H1 (cell line): Measurements from ENCODE around the gene TLK2. TPM values are rescaled to one million over a fixed set of nuclear protein-coding genes. Genes with fewer than 3 reads are reported as not detected.
A peak's percentile ranks its signal among the peaks of the same experiment; 100 is the strongest.

Experiments used
- CTCF ChIA-PET: fragments of 300-600 bp; sonication (Branson Sonifier 250); formaldehyde crosslinking; loops from one replicate; lab custom pipeline; 2021; ENCODE audit not compliant: partially characterized antibody; lab: Charles Lee
- POLR2A ChIA-PET: fragments of 300-600 bp; sonication (Branson Sonifier 250); formaldehyde crosslinking; loops from one replicate; lab custom pipeline; 2021; ENCODE audit warnings: inconsistent platforms; ENCODE audit not compliant: partially characterized antibody; lab: Charles Lee
- DNase-seq, 2 experiments: peaks; one replicate each; pipeline versions ENCODE4 v3.0.0 to v3.0.0-alpha.2; 2010 to 2022; ENCODE audit warnings: low spot score in 2 of 2, low read depth in 1 of 2, mixed read lengths in 1 of 2
- FAIRE-seq: peaks from 2 replicates; lab custom pipeline; 2011; peaks lifted over from hg19 to GRCh38; lab: Jason Lieb, UNC
- H2AFZ ChIP-seq: 2 replicates; pipeline ENCODE4 v1.8.1; 2012; ENCODE audit warnings: low read length, inconsistent platforms
- H2AK5ac ChIP-seq: 2 replicates; pipeline ENCODE4 v1.6.1; 2013; ENCODE audit warnings: low read depth, low read length
- H2BK120ac ChIP-seq: replicated peaks from 2 replicates; pipeline ENCODE3; 2013; ENCODE audit warnings: low read depth, low read length, inconsistent platforms
- H2BK12ac ChIP-seq: 2 replicates; pipeline ENCODE4 v1.6.1; 2013; ENCODE audit warnings: low read depth, low read length
- H2BK15ac ChIP-seq: 2 replicates; pipeline ENCODE4 v1.6.1; 2013; ENCODE audit warnings: low read length
- H2BK20ac ChIP-seq: 2 replicates; pipeline ENCODE4 v1.6.1; 2013; ENCODE audit warnings: low read length
- H2BK5ac ChIP-seq: 2 replicates; pipeline ENCODE4 v1.6.1; 2013; ENCODE audit warnings: low read depth, low read length
- H3K14ac ChIP-seq: 2 replicates; pipeline ENCODE4 v1.6.1; 2013; ENCODE audit warnings: inconsistent platforms; ENCODE audit not compliant: insufficient read length
- H3K18ac ChIP-seq: 2 replicates; pipeline ENCODE4 v1.6.1; 2013; ENCODE audit warnings: low read length; ENCODE audit errors: extremely low read depth
- H3K23ac ChIP-seq: 2 replicates; pipeline ENCODE4 v1.6.1; 2013; ENCODE audit warnings: inconsistent platforms; ENCODE audit not compliant: insufficient read length
- H3K23me2 ChIP-seq: 2 replicates; pipeline ENCODE4 v1.6.1; 2013; ENCODE audit warnings: low read depth, low read length
- H3K27ac ChIP-seq: 2 replicates; pipeline ENCODE4 v1.6.1; 2011; ENCODE audit warnings: low read depth, low read length, inconsistent platforms
- H3K27me3 ChIP-seq, 4 experiments: replicated peaks in 1 of 4; 1 replicate in 1 of 4; 2 replicates in 3 of 4; pipeline versions ENCODE4 v1.6.1 to v1.8.1; 2011 to 2013; ENCODE audit warnings: low read length in 3 of 4, mild to moderate bottlenecking in 3 of 4, inconsistent platforms in 2 of 4, mixed read lengths in 2 of 4, moderate library complexity in 1 of 4; ENCODE audit not compliant: control insufficient read depth in 3 of 4, insufficient read depth in 3 of 4; ENCODE audit errors: extremely low read depth in 1 of 4
- H3K36me3 ChIP-seq, 4 experiments: 2 replicates each; pipeline versions ENCODE4 v1.6.1 to v1.8.1; 2011 to 2013; ENCODE audit warnings: mild to moderate bottlenecking in 4 of 4, low read length in 3 of 4, moderate library complexity in 2 of 4, control low read depth in 1 of 4, inconsistent platforms in 1 of 4; ENCODE audit not compliant: insufficient read depth in 4 of 4, control insufficient read depth in 2 of 4
- H3K4ac ChIP-seq: replicated peaks from 2 replicates; pipeline ENCODE3; 2013; ENCODE audit warnings: low read length, low read depth, mixed read lengths, inconsistent platforms; ENCODE audit not compliant: insufficient read length
- H3K4me1 ChIP-seq, 4 experiments: replicated peaks in 1 of 4; 1 replicate in 1 of 4; 2 replicates in 3 of 4; pipeline versions ENCODE4 v1.6.1 to v1.8.1; 2011 to 2013; ENCODE audit warnings: low read length in 3 of 4, inconsistent platforms in 2 of 4, mixed read lengths in 1 of 4; ENCODE audit not compliant: insufficient read depth in 4 of 4, control insufficient read depth in 3 of 4
- H3K4me2 ChIP-seq, 2 experiments: 2 replicates each; pipeline versions ENCODE4 v1.6.1 to v1.8.1; 2011 to 2013; ENCODE audit warnings: low read depth in 2 of 2, low read length in 2 of 2, control low read depth in 1 of 2, inconsistent platforms in 1 of 2, mild to moderate bottlenecking in 1 of 2; ENCODE audit not compliant: insufficient read depth in 1 of 2
- H3K4me3 ChIP-seq, 4 experiments: fragments of 200-600, 300-600 bp in 1 of 4; sonication (generic), shearing (Covaris generic), sonication (Bioruptor Twin) in 1 of 4; 2 replicates each; pipeline versions ENCODE4 v1.5.1 to v1.8.1; 2011 to 2016; ENCODE audit warnings: low read length in 4 of 4, low read depth in 3 of 4, control low read depth in 2 of 4, inconsistent platforms in 2 of 4, mild to moderate bottlenecking in 2 of 4, mixed read lengths in 1 of 4, moderate library complexity in 1 of 4; ENCODE audit not compliant: insufficient read depth in 2 of 4; ENCODE audit errors: extremely low read depth in 1 of 4
- H3K56ac ChIP-seq: replicated peaks from 2 replicates; pipeline ENCODE3; 2013; ENCODE audit warnings: low read depth, mild to moderate bottlenecking, mixed read lengths, low read length, inconsistent platforms; ENCODE audit not compliant: insufficient read length
- H3K79me1 ChIP-seq: 2 replicates; pipeline ENCODE4 v1.6.1; 2013; ENCODE audit warnings: low read depth, low read length, control low read depth
- H3K79me2 ChIP-seq, 2 experiments: 2 replicates each; pipeline versions ENCODE4 v1.6.1 to v1.8.1; 2012 to 2013; ENCODE audit warnings: low read length in 2 of 2, mild to moderate bottlenecking in 2 of 2, inconsistent platforms in 1 of 2; ENCODE audit not compliant: insufficient read depth in 2 of 2, control insufficient read depth in 1 of 2
- H3K9ac ChIP-seq, 4 experiments: replicated peaks in 1 of 4; 1 replicate in 1 of 4; 2 replicates in 3 of 4; pipeline versions ENCODE4 v1.6.1 to v1.8.1; 2011 to 2013; ENCODE audit warnings: low read depth in 3 of 4, low read length in 3 of 4, control low read depth in 2 of 4, mild to moderate bottlenecking in 2 of 4, moderate library complexity in 2 of 4, inconsistent platforms in 1 of 4; ENCODE audit errors: extremely low read depth in 1 of 4
- H3K9me3 ChIP-seq, 2 experiments: 2 replicates each; pipeline versions ENCODE4 v1.6.1 to v1.8.1; 2012 to 2013; ENCODE audit warnings: mild to moderate bottlenecking in 2 of 2, moderate library complexity in 2 of 2, control low read depth in 1 of 2, inconsistent platforms in 1 of 2, low read depth in 1 of 2, low read length in 1 of 2, mixed read lengths in 1 of 2; ENCODE audit not compliant: insufficient read depth in 2 of 2
- H4K20me1 ChIP-seq, 2 experiments: replicated peaks in 1 of 2; 2 replicates each; pipeline versions ENCODE3 to v1.8.1; 2011 to 2013; ENCODE audit warnings: inconsistent platforms in 2 of 2, low read length in 2 of 2, mild to moderate bottlenecking in 1 of 2; ENCODE audit not compliant: insufficient read depth in 2 of 2, control insufficient read depth in 1 of 2
- H4K5ac ChIP-seq: 2 replicates; pipeline ENCODE4 v1.6.1; 2013; ENCODE audit warnings: low read length, low read depth, mixed read lengths, inconsistent platforms; ENCODE audit not compliant: insufficient read length
- H4K8ac ChIP-seq: 2 replicates; pipeline ENCODE4 v1.8.0; 2013; ENCODE audit warnings: mild to moderate bottlenecking, moderate library complexity, low read length, inconsistent platforms; ENCODE audit not compliant: insufficient read depth; ENCODE audit errors: extremely low read depth
- H4K91ac ChIP-seq: replicated peaks from 2 replicates; pipeline ENCODE3; 2013; ENCODE audit warnings: low read length, mixed read lengths, inconsistent platforms; ENCODE audit not compliant: insufficient read length
- CHD1 ChIP-seq: IDR thresholded peaks from 2 replicates; pipeline ENCODE4 v1.6.1; 2012; ENCODE audit warnings: low read depth, low read length, improper control_type of control experiment
- HDAC2 ChIP-seq, 2 experiments: fragments of 300-600 bp in 1 of 2; sonication (generic) in 1 of 2; IDR thresholded peaks; 2 replicates each; pipeline ENCODE4 v1.6.1; 2011 to 2012; ENCODE audit warnings: low read depth in 2 of 2, low read length in 2 of 2, mild to moderate bottlenecking in 2 of 2, moderate library complexity in 2 of 2, borderline replicate concordance in 1 of 2, inconsistent platforms in 1 of 2
- KDM1A ChIP-seq: fragments of 200-600, 300-600 bp; sonication (generic); IDR thresholded peaks from 2 replicates; pipeline ENCODE4 v1.7.1; 2016; ENCODE audit warnings: mild to moderate bottlenecking, low read length, borderline replicate concordance
- SAP30 ChIP-seq: fragments of 300-600 bp; sonication (generic); IDR thresholded peaks from 2 replicates; pipeline ENCODE4 v1.7.1; 2012; ENCODE audit warnings: low read length, moderate library complexity, mild to moderate bottlenecking, inconsistent platforms; ENCODE audit not compliant: insufficient read depth, insufficient replicate concordance
- SUZ12 ChIP-seq: fragments of 200-600 bp; sonication (generic); IDR thresholded peaks from 2 replicates; pipeline ENCODE4 v1.6.1; 2012; ENCODE audit warnings: mild to moderate bottlenecking, inconsistent platforms, low read length, moderate library complexity, mixed read lengths
- WGBS, 2 experiments: shearing (Covaris generic) in 1 of 2; methylation state at CpG; one replicate each; pipeline versions ENCODE4 v1.1.6 to v1.1.7; 2013 to 2015; ENCODE audit warnings: low lambda C conversion rate in 2 of 2, mixed read lengths in 2 of 2, inconsistent platforms in 1 of 2, low coverage in 1 of 2, missing lambda C conversion rate in 1 of 2; ENCODE audit not compliant: insufficient replicate concordance in 2 of 2, insufficient coverage in 1 of 2, insufficient read length in 1 of 2; ENCODE audit errors: extremely low coverage in 1 of 2, missing lambda C conversion rate in 1 of 2; 5-methylcytosine and 5-hydroxymethylcytosine counted together
- polyA plus RNA-seq, 7 experiments: library from polyadenylated mRNA; depleted of rRNA in 3 of 7; stranded (reverse) in 5 of 7; unstranded in 2 of 7; fragments of >200 nt in 5 of 7; fragments of 200-250 nt in 2 of 7; gene quantifications; 1 replicate in 5 of 7; 2 replicates in 1 of 7; 4 replicates in 1 of 7; pipeline versions ENCODE4 v1.2.1 to v1.2.3, GENCODE V29; 2011 to 2013; ENCODE audit warnings: missing spikeins in 2 of 7, mixed read lengths in 2 of 7
- total RNA-seq: library from RNA; stranded (reverse); fragmentation: NEBNext Ultra II Directional; extraction: Animal tissue kit (Norgen Biotek cat#: 25700); gene quantifications from 2 replicates; pipeline ENCODE4 v1.2.1, GENCODE V29; 2021

The TLK2 gene
- total and polyA plus RNA-seq, 2 of the 8 experiments (the other 6 are each of a cell fraction or from before 2014, with no cell fraction given): 43.1 to 59.9 TPM

- H2AFZ ChIP-seq: no peak overlapping the region
- H2BK12ac ChIP-seq: no peak overlapping the region
- H2AK5ac ChIP-seq: no peak overlapping the region
- no peaks in the 10 kb centered on the region for H3K9me3 ChIP-seq
- WGBS, 2 experiments: 90% methylated on average over 6 of the region's 6 CpGs; no CpG with 5 or more reads in 1 of the 2 experiments
- ChIA-PET POLR2A (no interaction called here), CTCF (interaction anchor here (2.1 to 3.2 kb wide), 2 partner anchors 11 to 22 kb away, joined by 5 to 12 read pairs; no protein-coding TSS in a partner anchor)
- peaks cover 0 to 20% (median 11%) of the 10 kb centered on the region in 4 experiments; a peak in 6 of 7 replicates for H3K4me1 ChIP-seq
- H3K4me3 ChIP-seq: no peak overlapping the region
- no peaks in the 10 kb centered on the region for H3K79me2 ChIP-seq
- H3K36me3 ChIP-seq: no peaks in the 10 kb centered on the region
- no peak overlapping the region for H3K4ac ChIP-seq
- no peaks in the 10 kb centered on the region for H4K20me1 ChIP-seq
- no peak for DNase-seq
- peaks cover 0 to 6% (median 3%) of the 10 kb centered on the region in 4 experiments; a peak in 1 of 7 replicates for H3K27me3 ChIP-seq
- no peak overlapping the region for H3K56ac ChIP-seq
- no peak for FAIRE-seq
- no peak overlapping the region for H3K9ac ChIP-seq
- no peak overlapping the region for H2BK120ac ChIP-seq
- H2BK5ac ChIP-seq: no peak overlapping the region
- no peak overlapping the region for H2BK20ac ChIP-seq
- no peak overlapping the region for H4K5ac ChIP-seq
- no peaks in the 10 kb centered on the region; the same call in 1 of the 2 replicates for H3K79me1 ChIP-seq
- H3K23ac ChIP-seq: no peak overlapping the region
- H2BK15ac ChIP-seq: no peak overlapping the region
- no peak overlapping the region for H3K14ac ChIP-seq
- H4K91ac ChIP-seq: peak overlapping the region; percentile 54
- no peak overlapping the region for H4K8ac ChIP-seq
- no peak overlapping the region for H3K27ac ChIP-seq
- H3K4me2 ChIP-seq: no peak overlapping the region
- no peak overlapping the region for H3K18ac ChIP-seq
- peaks cover 11% of the 10 kb centered on the region for H3K23me2 ChIP-seq
- TF ChIP-seq SUZ12 (no peak), HDAC2 (IDR thresholded peaks at IDR 0.05; ENCODE audit: borderline replicate concordance in 1 of 2, low read depth in 2 of 2, low read length in 2 of 2) (no peak), CHD1 (no peak), KDM1A (no peak), SAP30 (no peak)
Measured at GRCh38 chr17:62650587-62650986, 172.0 kb downstream of the TLK2 start.
